Transverse colon (tissue), 4 donors: ENCODE results near the gene AUH. TPM values are rescaled to one million over a fixed set of nuclear protein-coding genes. Genes with fewer than 3 reads are reported as not detected.

Experiments used
- DNase-seq: peaks from one replicate; pipeline ENCODE4 v3.0.0-alpha.2; 2019
- H3K27ac ChIP-seq, 4 donors: fragments of 200-600 bp; sonication (generic); 2 replicates each; pipeline ENCODE4 v1.5.1; 2016 to 2018; ENCODE audit warnings: inconsistent platforms in 4 of 4
- H3K27me3 ChIP-seq: fragments of 200-600 bp; sonication (generic); 2 replicates; pipeline ENCODE4 v1.5.1; 2017; ENCODE audit warnings: inconsistent platforms
- H3K36me3 ChIP-seq, 4 donors: fragments of 200-600 bp; sonication (generic); 2 replicates each; pipeline ENCODE4 v1.5.1; 2017 to 2019; ENCODE audit warnings: inconsistent platforms in 4 of 4
- H3K4me1 ChIP-seq, 4 donors: fragments of 200-600 bp; sonication (generic); 2 replicates each; pipeline ENCODE4 v1.5.1; 2017 to 2020; ENCODE audit warnings: inconsistent platforms in 4 of 4
- H3K4me3 ChIP-seq, 4 donors: fragments of 200-600 bp; sonication (generic); 1 replicate in 1 of 4; 2 replicates in 3 of 4; pipeline versions ENCODE4 v1.5.1 to v1.6.1; 2017 to 2019; ENCODE audit warnings: inconsistent platforms in 4 of 4
- H3K9me3 ChIP-seq, 2 donors: fragments of 200-600 bp; sonication (generic); 2 replicates each; pipeline ENCODE4 v1.5.1; 2017 to 2019; ENCODE audit warnings: inconsistent platforms in 2 of 2
- EP300 ChIP-seq: sonication (generic); formaldehyde crosslinking; IDR thresholded peaks from one replicate; pipeline ENCODE4 v1.6.1; 2017; ENCODE audit warnings: antibody characterized with exemption, low read depth
- POLR2A ChIP-seq: fragments of 450-650 bp; IDR thresholded peaks from one replicate; pipeline ENCODE4 v1.6.1; 2016; ENCODE audit warnings: antibody characterized with exemption, mild to moderate bottlenecking, moderate library complexity
- POLR2AphosphoS5 ChIP-seq, 3 donors: sonication (generic); formaldehyde crosslinking; IDR thresholded peaks; one replicate each; pipeline ENCODE4 v1.6.1; 2016; ENCODE audit warnings: antibody characterized with exemption in 3 of 3
- WGBS, 2 donors: methylation state at CpG; one replicate each; pipeline ENCODE4 v1.1.5; 2018; ENCODE audit warnings: low coverage in 1 of 2; 5-methylcytosine and 5-hydroxymethylcytosine counted together
- in situ Hi-C, 4 donors: fragments of 200-750 bp; cut with MboI; loops; one replicate each; pipeline versions ENCODE4 v1.15.0 to v1.15.1; 2017; ENCODE audit warnings: low sequenced_read_pairs in 3 of 4, low pct_ligation_motif_present in 1 of 4, low pct_unique_long_range_greater_than_20kb in 1 of 4
- intact Hi-C: fragments of 100-400 bp; cut with DNase I; formaldehyde crosslinking; loops from one replicate; pipeline ENCODE4 v1.15.1; 2023; ENCODE audit warnings: low total_unique reads
- total RNA-seq, 4 donors: library from RNA; depleted of rRNA; stranded (reverse); fragments of >200 nt; gene quantifications; one replicate each; pipeline ENCODE4 v1.1.0, GENCODE V29; 2016
- TF ChIP-seq, protein P1 (sequence below), 5 experiments: fragments of 200-600 bp in 3 of 5; fragments of 450-650 bp in 2 of 5; sonication (generic) in 3 of 5; IDR thresholded peaks; 1 replicate in 2 of 5; 2 replicates in 3 of 5; pipeline ENCODE4 v1.5.1; 2016 to 2017; ENCODE audit warnings: antibody characterized with exemption in 5 of 5, inconsistent platforms in 3 of 5, mild to moderate bottlenecking in 2 of 5, moderate library complexity in 1 of 5

Gene AUH
- total RNA-seq, 4 donors from 2014 or later: 55.0 to 136 (median 83.8) TPM

DNA sequence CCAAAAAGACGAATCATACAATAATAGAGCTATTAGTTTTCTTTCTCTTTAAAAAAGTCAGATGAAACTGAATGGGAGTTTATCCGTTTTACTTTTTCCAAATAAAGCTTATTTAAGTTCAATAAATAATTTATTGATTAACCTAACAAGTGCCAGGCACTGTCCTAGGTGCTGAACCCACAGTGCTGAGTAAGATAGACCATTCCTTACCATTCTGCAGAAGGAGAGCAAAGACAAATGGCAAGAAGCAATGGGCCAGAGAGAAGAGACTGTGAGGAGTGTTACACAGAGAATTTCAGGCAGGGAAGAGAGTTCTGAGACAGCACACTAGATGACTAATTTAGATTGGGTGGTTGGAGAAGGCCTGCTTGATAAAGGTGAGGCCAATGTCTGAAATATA lies 127.2 kb downstream of the AUH start:
- WGBS, 2 donors: 89 to 100% methylated on average over 2 of the region's 2 CpGs

DNA sequence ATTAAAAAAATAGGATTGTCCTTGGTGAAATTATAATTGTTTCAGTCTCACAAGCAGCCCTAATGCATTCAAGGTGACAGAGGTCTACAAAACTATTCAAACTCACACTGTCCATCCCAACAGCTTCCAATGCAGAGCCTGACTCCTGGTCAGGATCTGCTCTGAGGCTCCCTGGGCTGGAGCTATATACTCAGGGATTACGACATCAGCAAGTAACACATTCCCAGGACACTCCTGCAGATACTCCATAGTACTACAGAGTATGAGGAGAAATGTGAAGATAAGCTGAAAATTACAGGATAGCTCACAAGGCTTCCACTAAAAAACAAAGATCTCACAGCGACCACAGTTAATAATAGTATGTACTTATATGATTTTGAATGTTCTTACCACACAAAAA lies 130.1 kb downstream of the AUH start:
- Histone ChIP-seq H3K9me3 (no peaks in the 10 kb centered on the region), H3K27me3 (no peaks in the 10 kb centered on the region), H3K4me3 (no peak overlapping the region), H3K36me3 (no peaks in the 10 kb centered on the region), H3K27ac (no peak overlapping the region), H3K4me1 (no peaks in the 10 kb centered on the region)
- in situ Hi-C loops (no loop called here), intact Hi-C loops (no loop called here)
- WGBS, 2 donors: 95 to 100% methylated on average over 1 to 2 of the region's 2 CpGs
- no peak for TF ChIP-seq POLR2A
- TF ChIP-seq, protein P1, sequence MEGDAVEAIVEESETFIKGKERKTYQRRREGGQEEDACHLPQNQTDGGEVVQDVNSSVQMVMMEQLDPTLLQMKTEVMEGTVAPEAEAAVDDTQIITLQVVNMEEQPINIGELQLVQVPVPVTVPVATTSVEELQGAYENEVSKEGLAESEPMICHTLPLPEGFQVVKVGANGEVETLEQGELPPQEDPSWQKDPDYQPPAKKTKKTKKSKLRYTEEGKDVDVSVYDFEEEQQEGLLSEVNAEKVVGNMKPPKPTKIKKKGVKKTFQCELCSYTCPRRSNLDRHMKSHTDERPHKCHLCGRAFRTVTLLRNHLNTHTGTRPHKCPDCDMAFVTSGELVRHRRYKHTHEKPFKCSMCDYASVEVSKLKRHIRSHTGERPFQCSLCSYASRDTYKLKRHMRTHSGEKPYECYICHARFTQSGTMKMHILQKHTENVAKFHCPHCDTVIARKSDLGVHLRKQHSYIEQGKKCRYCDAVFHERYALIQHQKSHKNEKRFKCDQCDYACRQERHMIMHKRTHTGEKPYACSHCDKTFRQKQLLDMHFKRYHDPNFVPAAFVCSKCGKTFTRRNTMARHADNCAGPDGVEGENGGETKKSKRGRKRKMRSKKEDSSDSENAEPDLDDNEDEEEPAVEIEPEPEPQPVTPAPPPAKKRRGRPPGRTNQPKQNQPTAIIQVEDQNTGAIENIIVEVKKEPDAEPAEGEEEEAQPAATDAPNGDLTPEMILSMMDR (IDR thresholded peaks at IDR 0.05): no peak
- TF ChIP-seq POLR2AphosphoS5 (IDR thresholded peaks at IDR 0.05): no peak
- no peak for TF ChIP-seq EP300
- DNase-seq: no peak

More for the DNA sequence above, 127.2 kb downstream of the AUH start:
- TF ChIP-seq POLR2AphosphoS5 (IDR thresholded peaks at IDR 0.05) (no peak), POLR2A (no peak), EP300 (no peak)
- TF ChIP-seq, protein P1 (IDR thresholded peaks at IDR 0.05): no peak
- intact Hi-C loops: no loop called here
- Histone ChIP-seq H3K4me3 (no peak overlapping the region), H3K4me1 (no peaks in the 10 kb centered on the region), H3K9me3 (no peaks in the 10 kb centered on the region), H3K27me3 (no peaks in the 10 kb centered on the region), H3K36me3 (no peaks in the 10 kb centered on the region), H3K27ac (no peak overlapping the region)
- no peak for DNase-seq
- in situ Hi-C loops: no loop called here

DNA sequence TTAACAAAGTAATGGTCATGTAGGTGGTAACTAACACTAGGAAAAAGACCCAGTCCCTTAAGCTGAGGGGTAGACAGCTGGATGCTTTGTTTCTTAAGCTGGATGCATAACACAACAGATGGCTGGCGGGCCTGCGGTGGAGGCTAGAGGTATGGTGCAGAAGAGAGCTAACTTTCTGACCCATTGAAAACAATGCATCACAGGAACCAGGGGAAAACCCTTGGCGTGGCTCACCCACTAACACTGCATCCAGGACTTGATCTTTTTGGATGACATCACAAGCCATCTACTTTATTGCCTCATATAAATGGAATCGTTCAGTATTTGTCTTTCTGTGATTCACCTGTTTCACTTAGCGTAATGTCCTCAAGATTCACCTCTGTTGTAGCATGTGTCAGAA lies 138.7 kb downstream of the AUH start:
- intact Hi-C loops (no loop called here), in situ Hi-C loops (no loop called here)
- no peak for DNase-seq
- Histone ChIP-seq H3K36me3 (no peaks in the 10 kb centered on the region), H3K4me1 (no peaks in the 10 kb centered on the region), H3K27ac (no peak overlapping the region), H3K9me3 (peaks cover 0 to 5% of the 10 kb centered on the region in 2 donors), H3K27me3 (no peaks in the 10 kb centered on the region), H3K4me3 (no peak overlapping the region)
- 82 to 86% methylated on average over 5 of the region's 5 CpGs for WGBS, 2 donors
- TF ChIP-seq POLR2A (no peak), POLR2AphosphoS5 (IDR thresholded peaks at IDR 0.05) (no peak), EP300 (no peak)
- TF ChIP-seq, protein P1 (IDR thresholded peaks at IDR 0.05): no peak

DNA sequence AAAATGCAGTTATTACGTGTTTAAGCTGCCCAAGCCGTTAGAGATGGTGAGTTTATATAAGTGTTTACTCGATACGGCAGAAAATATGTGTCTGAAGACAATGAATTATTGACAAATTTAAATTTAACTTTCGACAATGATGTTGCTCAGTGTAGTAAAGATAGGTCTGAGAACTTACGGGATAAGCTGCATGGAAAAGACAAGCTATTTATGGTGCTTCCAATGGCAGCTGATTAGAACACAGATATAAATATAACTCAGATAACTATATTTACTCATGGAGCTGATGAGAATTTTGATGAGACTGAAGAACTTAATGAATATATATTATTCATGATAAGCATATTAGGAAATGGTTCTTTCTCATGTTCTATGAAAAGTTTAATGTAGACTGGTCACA lies 139.3 kb downstream of the AUH start:
- TF ChIP-seq, protein P1 (IDR thresholded peaks at IDR 0.05): no peak
- TF ChIP-seq POLR2A (no peak), EP300 (no peak), POLR2AphosphoS5 (IDR thresholded peaks at IDR 0.05) (no peak)
- Histone ChIP-seq H3K9me3 (peaks cover 0 to 5% of the 10 kb centered on the region in 2 donors), H3K27ac (no peak overlapping the region), H3K27me3 (no peaks in the 10 kb centered on the region), H3K4me1 (no peaks in the 10 kb centered on the region), H3K36me3 (no peaks in the 10 kb centered on the region), H3K4me3 (no peak overlapping the region)
- 94 to 99% methylated on average over 5 to 6 of the region's 6 CpGs for WGBS, 2 donors
- in situ Hi-C loops (no loop called here), intact Hi-C loops (no loop called here)
- DNase-seq: no peak
